Ectodermal cell (in vitro differentiated cells): ENCODE data around the gene NFATC1.
"Not testable (repeated sequence)": the region's sequence is repeated elsewhere in the genome, so short reads cannot be mapped to it uniquely, and the experiment has no call there.

Source experiments
- H3K27ac ChIP-seq: 2 replicates; pipeline ENCODE4 v1.7.0; 2013; ENCODE audit warnings: mild to moderate bottlenecking, low read depth, low read length; ENCODE audit not compliant: insufficient read depth, poor library complexity, severe bottlenecking
- H3K27me3 ChIP-seq: 2 replicates; pipeline ENCODE4 v1.7.0; 2013; ENCODE audit warnings: mild to moderate bottlenecking, low read length; ENCODE audit not compliant: insufficient read depth, control insufficient read depth, poor library complexity, severe bottlenecking
- H3K36me3 ChIP-seq: one replicate; pipeline ENCODE4 v1.7.0; 2013; ENCODE audit warnings: low read length; ENCODE audit not compliant: control insufficient read depth, insufficient read depth
- H3K4me1 ChIP-seq: one replicate; pipeline ENCODE4 v1.7.0; 2013; ENCODE audit warnings: low read length; ENCODE audit not compliant: control insufficient read depth, insufficient read depth
- H3K4me3 ChIP-seq: 2 replicates; pipeline ENCODE4 v1.7.0; 2013; ENCODE audit warnings: low read depth, low read length, control low read depth; ENCODE audit not compliant: insufficient read depth
- H3K9me3 ChIP-seq: 2 replicates; pipeline ENCODE4 v1.7.0; 2013; ENCODE audit warnings: mild to moderate bottlenecking, low read length, moderate library complexity; ENCODE audit not compliant: control insufficient read depth
- WGBS, 2 experiments: methylation state at CpG; one replicate each; pipeline ENCODE4 v1.1.7; 2013; ENCODE audit warnings: missing lambda C conversion rate in 2 of 2; 5-methylcytosine and 5-hydroxymethylcytosine counted together

Gene NFATC1

DNA sequence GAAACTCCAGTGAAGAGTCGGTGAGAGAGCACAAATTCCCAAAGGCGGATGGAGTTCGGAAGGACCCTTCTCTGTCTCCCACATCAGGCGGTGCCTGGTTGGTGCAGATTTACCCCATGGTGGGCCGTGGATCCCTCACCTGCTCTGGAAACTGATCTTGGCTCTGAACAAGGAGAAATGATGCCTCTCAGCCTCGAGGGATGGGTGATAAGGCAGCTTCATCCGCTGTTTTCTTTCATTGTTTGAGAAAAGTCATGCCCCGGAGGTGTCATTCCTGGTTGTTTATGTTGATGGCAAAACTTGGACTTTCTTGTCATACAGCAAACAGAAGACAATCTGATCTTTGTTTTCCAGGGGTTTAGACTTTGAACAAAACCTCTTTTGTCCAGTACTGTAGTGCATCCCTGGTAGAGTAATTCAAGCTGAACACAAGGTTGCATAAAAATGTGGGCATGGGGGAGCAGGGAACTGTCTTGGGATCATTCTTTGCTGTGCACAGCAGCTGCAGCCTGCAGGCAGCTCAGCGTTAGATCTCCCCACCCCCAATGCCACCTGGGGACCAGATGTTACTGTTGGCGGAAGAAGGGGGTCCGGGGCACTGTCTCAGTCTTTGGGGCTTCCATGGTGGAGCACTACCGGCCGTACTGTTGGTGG is 81.3 kb downstream of the NFATC1 start:
- no peaks in the 10 kb centered on the region for H3K36me3 ChIP-seq
- no peak overlapping the region for H3K4me3 ChIP-seq
- H3K4me1 ChIP-seq, result no peaks in the 10 kb centered on the region
- no peaks in the 10 kb centered on the region for H3K9me3 ChIP-seq
- WGBS, 2 experiments, result 83 to 87% methylated on average over 13 of the region's 13 CpGs
- H3K27ac ChIP-seq, result no peak overlapping the region
- no peaks in the 10 kb centered on the region for H3K27me3 ChIP-seq

DNA sequence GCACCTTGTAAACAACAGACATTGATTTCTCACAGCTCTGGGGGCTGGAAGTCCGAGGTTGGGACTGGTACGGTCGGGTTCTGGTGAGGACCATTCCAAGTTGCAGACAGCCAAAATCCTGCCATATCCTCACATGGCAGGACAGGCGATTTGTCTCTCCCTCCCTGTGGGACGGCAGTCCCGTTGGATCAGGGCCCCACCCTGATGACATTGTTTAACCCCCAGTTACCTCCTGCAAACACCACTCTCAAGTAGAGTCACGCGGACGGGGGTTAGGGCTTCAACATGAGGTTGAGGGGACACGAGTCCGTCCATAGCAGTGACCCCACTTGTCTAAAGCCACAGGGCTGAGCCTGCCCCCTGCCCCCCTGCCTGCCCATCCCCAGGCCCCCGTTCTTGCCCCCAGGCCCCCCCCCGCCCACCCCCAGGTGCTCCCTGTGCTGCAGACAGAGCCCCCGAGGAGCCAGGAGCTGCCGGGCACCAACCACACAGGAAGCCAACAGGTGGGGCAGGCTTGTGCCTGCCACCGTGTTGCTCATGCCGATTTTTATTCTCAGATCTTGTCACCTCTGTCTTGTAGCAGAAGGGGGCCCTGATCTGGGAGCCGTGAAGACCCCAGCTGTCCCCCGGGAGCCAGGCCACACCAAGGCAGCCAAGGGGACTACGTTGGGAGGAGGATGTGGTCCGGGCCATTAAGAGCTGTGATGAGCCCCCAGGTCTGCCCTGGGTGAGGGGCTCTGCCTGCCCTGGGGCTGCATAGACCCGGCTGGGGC is 82.2 kb downstream of the NFATC1 start:
- no peaks in the 10 kb centered on the region for H3K4me1 ChIP-seq
- no peak overlapping the region for H3K4me3 ChIP-seq
- 93% methylated on average over 21 to 22 of the region's 22 CpGs for WGBS, 2 experiments
- no peak overlapping the region for H3K27ac ChIP-seq
- H3K27me3 ChIP-seq, result no peaks in the 10 kb centered on the region
- no peaks in the 10 kb centered on the region for H3K36me3 ChIP-seq
- no peaks in the 10 kb centered on the region for H3K9me3 ChIP-seq

DNA sequence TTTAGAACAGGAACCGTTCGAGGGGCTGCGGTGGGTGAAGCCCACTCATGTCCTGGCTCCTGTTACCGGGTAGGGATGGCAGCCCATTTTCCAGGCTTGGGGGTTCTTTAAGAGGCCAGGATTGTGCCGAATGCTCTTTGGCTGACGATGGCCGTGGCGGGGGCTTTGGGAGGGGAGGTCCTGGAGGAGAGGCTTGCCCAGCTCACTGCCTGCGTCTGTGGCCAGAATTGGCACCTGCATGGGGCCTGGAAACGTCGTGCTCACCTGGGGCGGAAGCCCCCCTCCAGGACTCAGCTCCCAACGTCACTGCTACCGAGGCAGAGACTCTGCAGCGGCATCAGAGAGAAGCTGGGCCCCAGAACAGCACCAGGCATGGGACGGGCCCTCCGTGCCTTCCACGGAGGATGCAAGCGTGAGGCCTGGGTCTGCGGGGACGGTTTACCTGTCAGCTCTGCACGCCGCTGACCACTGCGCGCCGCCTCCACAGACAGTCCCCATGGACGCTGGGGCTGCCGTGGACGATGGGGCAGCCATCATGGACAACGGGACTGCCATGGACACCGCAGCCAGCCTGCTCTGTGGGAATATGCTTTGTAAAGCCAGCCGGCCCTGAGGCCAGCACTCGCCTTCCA is 82.9 kb downstream of the NFATC1 start:
- Histone ChIP-seq H3K27ac (no peak overlapping the region), H3K4me3 (no peak overlapping the region), H3K36me3 (no peaks in the 10 kb centered on the region), H3K9me3 (no peaks in the 10 kb centered on the region), H3K27me3 (no peaks in the 10 kb centered on the region), H3K4me1 (no peaks in the 10 kb centered on the region)
- 95 to 96% methylated on average over 33 of the region's 33 CpGs for WGBS, 2 experiments

DNA sequence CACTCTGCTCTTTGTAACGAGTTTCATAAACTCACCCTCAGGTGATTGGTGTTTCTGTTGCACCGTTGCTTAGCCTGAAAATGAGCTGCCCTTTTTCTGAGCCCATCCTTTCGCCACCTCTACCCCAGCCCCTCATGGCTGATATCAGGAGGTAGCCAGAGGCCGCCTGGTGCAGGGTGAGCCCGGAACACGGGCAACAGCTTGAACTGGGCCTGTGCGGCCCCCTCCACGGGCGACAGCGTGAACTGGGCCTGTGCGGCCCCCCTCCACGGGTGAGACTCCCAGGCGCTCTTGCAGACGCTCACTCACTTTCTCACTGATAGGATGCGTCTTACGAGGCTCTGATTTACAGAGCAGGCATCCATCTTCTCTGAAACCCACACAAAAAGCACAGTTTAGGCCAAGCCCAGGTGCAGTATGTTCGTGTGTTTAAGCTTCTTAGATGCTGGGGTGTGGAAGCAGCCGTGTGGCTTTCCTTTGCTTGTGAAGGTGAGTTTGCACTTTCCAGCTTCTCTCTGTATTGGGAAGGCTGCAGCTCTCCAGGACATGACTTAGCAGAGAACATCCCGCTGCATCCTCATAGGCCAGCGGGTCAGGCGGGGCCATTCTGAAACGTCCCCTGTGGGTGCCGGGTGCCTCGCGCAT is 83.5 kb downstream of the NFATC1 start:
- 91 to 92% methylated on average over 25 of the region's 25 CpGs for WGBS, 2 experiments
- Histone ChIP-seq H3K27me3 (no peaks in the 10 kb centered on the region), H3K36me3 (no peaks in the 10 kb centered on the region), H3K9me3 (no peaks in the 10 kb centered on the region), H3K4me1 (no peaks in the 10 kb centered on the region), H3K27ac (no peak overlapping the region), H3K4me3 (no peak overlapping the region)

DNA sequence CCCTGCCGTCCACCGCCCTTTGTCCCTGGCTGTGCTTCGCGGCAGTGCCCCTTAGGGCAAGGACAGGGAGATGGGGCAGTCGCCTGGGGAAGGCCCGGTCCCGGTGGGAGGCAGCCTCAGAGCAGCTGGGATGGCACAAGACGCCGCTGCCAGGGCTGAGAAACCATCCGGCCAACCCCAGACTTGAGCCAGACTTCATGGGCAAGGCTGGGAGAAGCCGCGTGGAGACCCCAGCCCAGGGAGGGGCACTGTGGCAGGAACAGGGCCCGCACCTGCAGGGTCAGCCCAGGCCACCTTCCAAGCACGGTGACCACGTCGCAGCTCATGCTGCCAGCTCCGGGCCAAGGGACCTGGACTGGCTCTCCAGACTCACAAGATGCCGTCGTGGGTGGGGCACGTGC is 84.0 kb downstream of the NFATC1 start:
- Histone ChIP-seq H3K27me3 (no peaks in the 10 kb centered on the region), H3K4me1 (no peaks in the 10 kb centered on the region), H3K4me3 (no peak overlapping the region), H3K9me3 (no peaks in the 10 kb centered on the region), H3K27ac (no peak overlapping the region), H3K36me3 (no peaks in the 10 kb centered on the region)
- WGBS, 2 experiments, result 93 to 95% methylated on average over 20 of the region's 20 CpGs

DNA sequence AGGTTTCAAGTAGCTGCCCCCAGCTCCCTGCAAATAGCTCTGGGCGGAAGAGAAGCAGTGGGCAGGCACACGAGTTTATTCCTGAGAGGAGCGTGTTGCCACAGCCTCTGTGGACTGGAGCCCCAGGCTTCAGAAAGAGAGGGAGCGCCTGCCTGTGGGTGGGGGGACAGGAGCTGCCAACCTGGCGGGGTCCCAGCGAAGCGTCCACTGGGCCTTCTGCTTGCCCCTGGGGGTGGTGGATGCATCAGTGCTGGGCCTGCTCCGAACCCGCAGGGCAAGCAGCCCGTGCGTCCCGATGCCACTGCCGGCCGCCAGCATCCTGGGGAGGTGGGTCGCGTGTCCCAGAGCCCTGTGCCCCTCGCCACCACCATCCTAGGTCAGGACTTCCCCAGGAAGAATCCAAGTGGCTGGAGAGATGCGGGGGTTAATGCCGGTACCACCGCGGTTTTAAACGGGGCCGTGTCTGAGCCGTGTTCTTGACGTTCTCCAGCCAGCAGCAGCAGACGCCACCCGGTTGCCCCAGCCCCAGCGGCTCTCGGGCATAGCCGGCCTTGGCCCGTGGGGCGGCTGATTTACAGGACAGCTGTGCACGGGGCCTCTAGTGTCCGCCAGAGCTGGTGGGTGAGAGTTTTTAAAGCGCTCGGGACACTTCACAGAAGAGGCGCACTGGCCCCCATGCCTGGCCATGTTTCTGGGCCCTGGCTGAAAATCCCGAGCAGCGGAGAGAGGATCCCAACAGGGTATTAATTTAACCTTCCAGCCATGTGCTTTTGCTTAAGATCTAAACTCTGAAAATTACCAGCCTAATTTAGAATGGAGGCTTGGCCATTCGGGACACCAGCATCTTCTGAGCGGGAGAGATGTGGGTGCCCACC is 84.7 kb downstream of the NFATC1 start:
- no peak overlapping the region for H3K27ac ChIP-seq
- H3K4me3 ChIP-seq, result no peak overlapping the region
- no peaks in the 10 kb centered on the region for H3K4me1 ChIP-seq
- H3K9me3 ChIP-seq, result no peaks in the 10 kb centered on the region
- no peaks in the 10 kb centered on the region for H3K36me3 ChIP-seq
- 95 to 96% methylated on average over 41 of the region's 41 CpGs for WGBS, 2 experiments
- no peaks in the 10 kb centered on the region for H3K27me3 ChIP-seq

DNA sequence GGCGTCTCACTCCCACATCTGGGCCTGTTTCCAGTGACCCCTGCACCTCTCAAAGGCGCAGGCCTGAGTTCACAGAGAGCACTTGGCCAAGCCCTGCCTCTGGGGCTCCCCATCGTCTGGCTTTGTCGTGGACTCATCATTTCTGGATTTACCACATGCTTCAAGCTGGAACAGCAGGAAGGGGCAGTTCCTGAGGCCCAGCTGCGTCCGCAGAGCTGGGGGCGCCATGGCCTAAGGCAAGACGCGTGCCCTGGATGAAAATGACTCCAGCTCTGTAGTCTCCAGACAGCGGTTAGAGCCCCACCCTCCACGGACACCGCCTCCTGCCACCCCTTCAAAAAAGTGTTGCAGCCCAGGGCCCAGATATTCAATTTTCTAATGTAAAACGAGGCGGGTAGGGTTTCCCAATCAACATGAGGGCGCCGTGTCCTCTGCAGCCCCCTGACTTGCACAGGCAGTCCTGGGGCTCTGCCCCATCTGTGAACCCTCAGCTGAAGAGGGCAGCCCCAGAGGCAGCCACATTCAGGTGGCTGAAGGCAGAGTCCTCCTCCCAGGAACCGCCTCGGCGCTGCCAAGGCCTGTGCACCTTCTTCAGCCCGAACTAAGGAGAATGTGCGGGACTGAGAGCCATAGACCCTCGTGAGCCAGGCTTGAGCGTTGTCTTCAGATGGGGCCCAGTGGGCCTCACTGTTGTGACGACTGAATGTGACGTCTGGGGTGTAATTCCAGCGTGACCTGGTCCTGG is 85.5 kb downstream of the NFATC1 start:
- WGBS, 2 experiments, result 93 to 94% methylated on average over 26 of the region's 26 CpGs
- H3K4me3 ChIP-seq, result no peak overlapping the region
- no peaks in the 10 kb centered on the region for H3K27me3 ChIP-seq
- no peaks in the 10 kb centered on the region for H3K36me3 ChIP-seq
- no peaks in the 10 kb centered on the region for H3K9me3 ChIP-seq
- no peaks in the 10 kb centered on the region for H3K4me1 ChIP-seq
- H3K27ac ChIP-seq, result no peak overlapping the region

DNA sequence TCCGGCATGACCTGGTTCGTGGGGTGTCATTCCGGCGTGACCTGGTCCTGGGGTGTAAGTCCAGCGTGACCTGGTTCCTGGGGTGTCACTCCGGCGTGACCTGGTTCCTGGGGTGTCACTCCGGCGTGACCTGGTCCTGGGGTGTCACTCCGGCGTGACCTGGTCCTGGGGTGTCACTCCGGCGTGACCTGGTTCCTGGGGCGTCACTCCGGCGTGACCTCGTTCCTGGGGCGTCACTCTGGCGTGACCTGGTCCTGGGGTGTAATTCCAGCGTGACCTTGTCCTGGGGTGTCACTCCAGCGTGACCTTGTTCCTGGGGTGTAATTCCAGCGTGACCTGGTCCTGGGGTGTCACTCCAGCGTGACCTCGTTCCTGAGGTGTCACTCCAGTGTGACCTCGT is 87.7 kb downstream of the NFATC1 start:
- not testable (repeated sequence) for H3K4me1 ChIP-seq, H3K4me3 ChIP-seq, H3K9me3 ChIP-seq, H3K27me3 ChIP-seq, H3K27ac ChIP-seq, H3K36me3 ChIP-seq
- WGBS, 2 experiments, result 96 to 97% methylated on average over 25 of the region's 25 CpGs

DNA sequence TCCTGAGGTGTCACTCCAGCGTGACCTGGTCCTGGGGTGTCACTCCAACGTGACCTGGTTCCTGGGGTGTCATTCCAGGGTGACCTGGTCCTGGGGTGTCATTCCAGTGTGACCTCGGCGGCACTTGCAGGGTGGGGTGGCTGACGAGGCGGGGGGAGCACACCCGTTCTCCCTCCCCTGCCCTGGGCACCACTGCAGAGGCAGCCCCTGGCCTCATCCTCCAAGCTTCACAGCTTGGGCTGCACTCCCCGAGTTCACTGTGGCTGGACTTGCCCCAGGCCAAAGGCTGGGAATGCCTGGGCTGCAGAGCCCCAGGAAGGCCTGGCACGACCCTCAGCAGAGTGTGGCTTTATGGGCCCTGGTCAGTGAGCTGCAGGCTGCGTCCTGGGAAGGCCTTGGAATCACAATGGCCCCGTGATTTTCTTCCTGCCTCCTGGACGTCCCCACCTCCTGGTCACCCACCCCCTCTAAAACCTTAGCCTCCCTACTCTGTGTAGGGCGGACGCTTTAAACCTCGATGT is 88.3 kb downstream of the NFATC1 start:
- H3K36me3 ChIP-seq, result no peaks in the 10 kb centered on the region
- no peaks in the 10 kb centered on the region for H3K4me1 ChIP-seq
- no peak overlapping the region for H3K4me3 ChIP-seq
- 87 to 89% methylated on average over 15 of the region's 15 CpGs for WGBS, 2 experiments
- no peaks in the 10 kb centered on the region for H3K9me3 ChIP-seq
- no peak overlapping the region for H3K27ac ChIP-seq
- no peaks in the 10 kb centered on the region for H3K27me3 ChIP-seq
